OCI-LY7 (cell line): ENCODE results near the gene GRXCR2.

Source experiments
- CTCF ChIP-seq: fragments of 200-600 bp; sonication (generic); conservative IDR thresholded peaks from 2 replicates; pipeline ENCODE4 v1.5.1; 2014; ENCODE audit warnings: mild to moderate bottlenecking, antibody characterized with exemption, low read length, moderate library complexity, mixed read lengths
- EZH2phosphoT487 ChIP-seq: fragments of 200-600 bp; sonication (generic); IDR thresholded peaks from 2 replicates; pipeline ENCODE4 v1.6.1; 2018; ENCODE audit warnings: low read depth, borderline replicate concordance, mild to moderate bottlenecking, mixed run types, antibody characterized with exemption, low read length, moderate library complexity, mixed read lengths

GRCh38 chr5:145838276-145838675 lies 34.5 kb downstream of the GRXCR2 start:
- TF ChIP-seq CTCF (no peak), EZH2phosphoT487 (no peak)
